Measurements from ENCODE around the gene KRT16. TPM values are rescaled to one million over a fixed set of nuclear protein-coding genes. Genes with fewer than 3 reads are reported as not detected.
"Not testable (repeated sequence)": the region's sequence is repeated elsewhere in the genome, so short reads cannot be mapped to it uniquely, and the experiment has no call there.

The KRT16 gene
- total RNA-seq, 1 experiment from 2014 or later: 1.4 TPM

- in situ Hi-C loops (cut with HindIII; ENCODE audit: low pct_unique_long_range_greater_than_20kb, low sequenced_read_pairs): no loop called here
- DNase-seq (ENCODE audit: low read depth): peak; percentile 86
These were observed 32.9 kb downstream of the KRT16 start for GRCh38 chr17:41579484-41580243.

- in situ Hi-C loops (cut with HindIII; ENCODE audit: low pct_unique_long_range_greater_than_20kb, low sequenced_read_pairs): no loop called here
- DNase-seq (ENCODE audit: low read depth): no peak
These were observed 33.6 kb downstream of the KRT16 start for GRCh38 chr17:41578971-41579370.

GRCh38 chr17:41578538-41578937 lies 34.0 kb downstream of the KRT16 start:
- in situ Hi-C loops (cut with HindIII; ENCODE audit: low pct_unique_long_range_greater_than_20kb, low sequenced_read_pairs): no loop called here

GRCh38 chr17:41576740-41577139 lies 35.8 kb downstream of the KRT16 start:
- DNase-seq (ENCODE audit: low read depth); in situ Hi-C loops (cut with HindIII; ENCODE audit: low pct_unique_long_range_greater_than_20kb, low sequenced_read_pairs): not testable (repeated sequence)

More at GRCh38 chr17:41578538-41578937, 34.0 kb downstream of the KRT16 start:
- DNase-seq (ENCODE audit: low read depth): no peak

GRCh38 chr17:41575336-41575735 lies 37.2 kb downstream of the KRT16 start:
- in situ Hi-C loops (cut with HindIII; ENCODE audit: low pct_unique_long_range_greater_than_20kb, low sequenced_read_pairs): no loop called here
- no peak for DNase-seq (ENCODE audit: low read depth)

- in situ Hi-C loops (cut with HindIII; ENCODE audit: low pct_unique_long_range_greater_than_20kb, low sequenced_read_pairs): no loop called here
- no peak for DNase-seq (ENCODE audit: low read depth)
These were observed 40.8 kb downstream of the KRT16 start, which contains the start of gene KRT9 for GRCh38 chr17:41571561-41572434. Gene KRT9 (minus strand): TSS chr17:41572059. CDS start chr17:41571992, 67 bp downstream.

GRCh38 chr17:41567317-41567716 lies 45.2 kb downstream of the KRT16 start:
- DNase-seq (ENCODE audit: low read depth): no peak
- in situ Hi-C loops (cut with HindIII; ENCODE audit: low pct_unique_long_range_greater_than_20kb, low sequenced_read_pairs): no loop called here

- DNase-seq (ENCODE audit: low read depth): no peak
- in situ Hi-C loops (cut with HindIII; ENCODE audit: low pct_unique_long_range_greater_than_20kb, low sequenced_read_pairs): no loop called here
These were observed 47.2 kb downstream of the KRT16 start for GRCh38 chr17:41565338-41565737.

- no peak for DNase-seq (ENCODE audit: low read depth)
- in situ Hi-C loops (cut with HindIII; ENCODE audit: low pct_unique_long_range_greater_than_20kb, low sequenced_read_pairs): no loop called here
These were observed 48.9 kb downstream of the KRT16 start for GRCh38 chr17:41563607-41564170.

GRCh38 chr17:41561554-41561953 lies 51.0 kb downstream of the KRT16 start:
- DNase-seq (ENCODE audit: low read depth): no peak
- in situ Hi-C loops (cut with HindIII; ENCODE audit: low pct_unique_long_range_greater_than_20kb, low sequenced_read_pairs): no loop called here

Other genes with a start within 250 kb of the KRT16 start
- gene KRT33B, start 243.0 kb downstream of the KRT16 start, total RNA-seq (2014; rRNA removed; shearing (Covaris generic); ENCODE audit: low replicate concordance): not detected in 2 replicates
- gene KRT34, start 230.5 kb downstream of the KRT16 start, total RNA-seq (2014; rRNA removed; shearing (Covaris generic); ENCODE audit: low replicate concordance): 0.20 TPM in 1 of 2 replicates, not detected in the other
- gene KRT31, start 215.2 kb downstream of the KRT16 start, total RNA-seq (2014; rRNA removed; shearing (Covaris generic); ENCODE audit: low replicate concordance): not detected in 2 replicates
- not detected in 2 replicates for gene KRT37, start 188.2 kb downstream of the KRT16 start, total RNA-seq (2014; rRNA removed; shearing (Covaris generic); ENCODE audit: low replicate concordance)
- gene KRT38, start 171.8 kb downstream of the KRT16 start, total RNA-seq (2014; rRNA removed; shearing (Covaris generic); ENCODE audit: low replicate concordance): not detected in 2 replicates
- not detected in 2 replicates for gene KRT32, start 145.4 kb downstream of the KRT16 start, total RNA-seq (2014; rRNA removed; shearing (Covaris generic); ENCODE audit: low replicate concordance)
- gene KRT35, start 131.6 kb downstream of the KRT16 start, total RNA-seq (2014; rRNA removed; shearing (Covaris generic); ENCODE audit: low replicate concordance): not detected in 2 replicates
- gene KRT36, start 122.9 kb downstream of the KRT16 start, total RNA-seq (2014; rRNA removed; shearing (Covaris generic); ENCODE audit: low replicate concordance): not detected in 2 replicates
- 0.78 TPM in 1 of 2 replicates, not detected in the other for gene KRT13, start 107.2 kb downstream of the KRT16 start, total RNA-seq (2014; rRNA removed; shearing (Covaris generic); ENCODE audit: low replicate concordance)
- gene KRT15, start 93.9 kb downstream of the KRT16 start, total RNA-seq (2014; rRNA removed; shearing (Covaris generic); ENCODE audit: low replicate concordance): 3.6 and 14.2 TPM in 2 replicates
- gene KRT19, start 84.5 kb downstream of the KRT16 start, total RNA-seq (2014; rRNA removed; shearing (Covaris generic); ENCODE audit: low replicate concordance): 682 and 694 TPM in 2 replicates
- not detected in 2 replicates for gene KRT9, start 40.7 kb downstream of the KRT16 start, total RNA-seq (2014; rRNA removed; shearing (Covaris generic); ENCODE audit: low replicate concordance)
- not detected in 2 replicates for gene KRT14, start 25.9 kb downstream of the KRT16 start, total RNA-seq (2014; rRNA removed; shearing (Covaris generic); ENCODE audit: low replicate concordance)
- gene KRT17, start 11.8 kb upstream of the KRT16 start, total RNA-seq (2014; rRNA removed; shearing (Covaris generic); ENCODE audit: low replicate concordance): not detected in 2 replicates
- 25.4 and 50.9 TPM in 2 replicates for gene EIF1, start 76.1 kb upstream of the KRT16 start, total RNA-seq (2014; rRNA removed; shearing (Covaris generic); ENCODE audit: low replicate concordance)
- gene GAST, start 99.6 kb upstream of the KRT16 start, total RNA-seq (2014; rRNA removed; shearing (Covaris generic); ENCODE audit: low replicate concordance): not detected in 2 replicates
- not detected in 2 replicates for gene HAP1, start 121.9 kb upstream of the KRT16 start, total RNA-seq (2014; rRNA removed; shearing (Covaris generic); ENCODE audit: low replicate concordance)
- gene JUP, start 173.9 kb upstream of the KRT16 start, total RNA-seq (2014; rRNA removed; shearing (Covaris generic); ENCODE audit: low replicate concordance): 56.9 and 111 TPM in 2 replicates
- gene P3H4, start 199.2 kb upstream of the KRT16 start, total RNA-seq (2014; rRNA removed; shearing (Covaris generic); ENCODE audit: low replicate concordance): 148 and 200 TPM in 2 replicates
- gene FKBP10, start 200.2 kb upstream of the KRT16 start, total RNA-seq (2014; rRNA removed; shearing (Covaris generic); ENCODE audit: low replicate concordance): 315 and 351 TPM in 2 replicates
- gene NT5C3B, start 223.5 kb upstream of the KRT16 start, total RNA-seq (2014; rRNA removed; shearing (Covaris generic); ENCODE audit: low replicate concordance): 69.5 and 97.0 TPM in 2 replicates
- not detected in 2 replicates for gene KLHL10, start 225.1 kb upstream of the KRT16 start, total RNA-seq (2014; rRNA removed; shearing (Covaris generic); ENCODE audit: low replicate concordance)